HS-27A (cell line): ENCODE data around the gene SRBD1.
A peak's percentile ranks its signal among the peaks of the same experiment; 100 is the strongest.

Source experiments
- DNase-seq: peaks from one replicate; pipeline ENCODE4 v3.0.0-alpha.2; 2012; ENCODE audit warnings: low read depth, missing footprints

SRBD1 gene

GRCh38 chr2:45636008-45636407 lies 24.9 kb upstream of the SRBD1 start:
- DNase-seq, result no peak

DNA sequence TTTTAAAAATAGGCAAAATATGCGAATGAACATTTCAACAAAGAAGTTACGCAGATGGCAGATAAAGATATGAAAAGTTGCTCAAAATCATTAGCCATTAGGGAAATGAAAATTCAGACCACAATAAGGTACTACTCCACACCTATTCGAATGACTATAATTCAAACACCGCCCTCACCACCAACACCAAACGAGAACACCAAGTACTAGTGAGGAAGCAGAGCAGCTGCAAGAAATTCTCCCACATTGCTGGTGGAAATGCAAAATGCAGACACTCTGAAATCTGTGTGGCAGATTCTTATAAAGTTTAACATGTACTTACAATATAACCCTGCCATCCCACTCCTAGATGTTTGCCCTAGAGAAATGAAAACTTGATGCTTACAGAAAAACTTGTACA lies 23.2 kb upstream of the SRBD1 start:
- DNase-seq, result no peak

DNA sequence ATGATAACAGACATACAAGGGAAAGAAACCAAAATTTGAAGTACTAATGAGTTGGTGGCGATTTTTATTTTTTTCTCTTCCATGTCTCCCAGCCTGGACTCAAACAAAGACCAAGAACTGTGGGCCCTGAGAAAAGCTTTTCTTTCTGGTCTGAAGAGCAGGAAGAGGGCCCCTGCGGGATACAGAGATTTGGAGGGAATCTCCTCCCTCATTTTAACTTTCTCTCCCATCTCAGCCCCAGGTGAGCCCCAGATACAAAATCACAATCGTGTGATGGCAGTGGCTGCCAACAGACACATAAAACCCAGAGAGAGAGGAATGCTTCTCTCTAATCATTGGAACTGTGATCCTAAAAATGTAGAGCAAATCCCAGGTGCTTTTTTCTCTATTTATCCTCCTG lies 20.9 kb upstream of the SRBD1 start:
- DNase-seq, result no peak

DNA sequence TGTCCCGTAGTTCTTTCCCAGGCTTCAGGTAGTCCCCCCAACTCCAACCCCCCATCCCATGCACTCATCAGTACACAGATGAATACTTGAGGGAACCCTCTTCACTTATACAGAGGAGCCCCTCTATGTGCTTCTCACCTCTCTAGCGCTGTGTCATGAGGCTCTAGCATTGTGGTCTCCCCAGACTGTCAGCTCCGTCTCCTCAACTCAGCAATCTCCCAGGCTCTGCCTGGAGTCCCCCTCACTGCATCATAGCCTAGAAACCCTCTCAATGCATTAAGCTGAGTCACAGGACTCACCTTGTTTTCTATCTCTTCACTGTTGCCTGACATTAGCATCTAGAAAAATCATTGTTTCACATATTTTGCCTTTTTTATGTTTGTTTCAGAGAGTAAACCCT lies 20.3 kb upstream of the SRBD1 start:
- no peak for DNase-seq

DNA sequence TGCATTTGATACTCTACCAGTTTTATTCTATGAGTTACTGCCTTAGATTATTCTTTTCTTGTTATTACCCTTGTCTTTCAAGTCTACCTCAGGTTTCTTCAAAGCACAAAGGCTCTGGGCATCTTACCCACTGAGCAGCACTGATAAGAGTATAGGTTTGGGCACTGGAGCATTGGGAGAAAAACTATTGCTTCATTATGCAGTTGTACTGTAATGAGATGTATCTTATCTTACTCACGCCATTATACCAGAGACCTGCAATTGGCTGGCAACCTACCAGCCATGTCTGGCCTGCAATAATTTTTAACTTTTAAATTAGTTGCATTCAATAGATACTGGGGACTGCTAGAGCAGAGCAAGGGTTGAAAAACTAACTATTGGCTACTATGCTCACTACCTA lies 18.9 kb upstream of the SRBD1 start:
- DNase-seq, result no peak

DNA sequence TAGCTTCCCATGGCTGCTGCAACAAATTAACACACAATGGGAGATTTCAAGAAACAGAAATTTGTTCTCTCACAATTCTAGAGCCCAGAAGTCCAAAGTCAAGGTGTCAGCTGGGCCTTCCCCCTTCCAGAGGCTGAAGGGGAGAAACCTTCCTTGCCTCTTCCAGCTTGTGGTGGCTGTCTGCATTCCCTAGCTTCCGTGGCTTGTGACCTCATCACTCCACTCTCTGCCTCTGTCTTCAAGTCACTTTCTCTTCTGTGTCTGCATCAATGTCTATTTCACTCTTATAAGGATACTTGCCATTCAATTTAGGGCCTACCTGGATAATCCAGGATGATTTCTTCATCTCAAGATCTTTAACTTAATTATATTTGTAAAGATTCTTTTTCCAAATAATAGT lies 16.8 kb upstream of the SRBD1 start:
- DNase-seq, result no peak

DNA sequence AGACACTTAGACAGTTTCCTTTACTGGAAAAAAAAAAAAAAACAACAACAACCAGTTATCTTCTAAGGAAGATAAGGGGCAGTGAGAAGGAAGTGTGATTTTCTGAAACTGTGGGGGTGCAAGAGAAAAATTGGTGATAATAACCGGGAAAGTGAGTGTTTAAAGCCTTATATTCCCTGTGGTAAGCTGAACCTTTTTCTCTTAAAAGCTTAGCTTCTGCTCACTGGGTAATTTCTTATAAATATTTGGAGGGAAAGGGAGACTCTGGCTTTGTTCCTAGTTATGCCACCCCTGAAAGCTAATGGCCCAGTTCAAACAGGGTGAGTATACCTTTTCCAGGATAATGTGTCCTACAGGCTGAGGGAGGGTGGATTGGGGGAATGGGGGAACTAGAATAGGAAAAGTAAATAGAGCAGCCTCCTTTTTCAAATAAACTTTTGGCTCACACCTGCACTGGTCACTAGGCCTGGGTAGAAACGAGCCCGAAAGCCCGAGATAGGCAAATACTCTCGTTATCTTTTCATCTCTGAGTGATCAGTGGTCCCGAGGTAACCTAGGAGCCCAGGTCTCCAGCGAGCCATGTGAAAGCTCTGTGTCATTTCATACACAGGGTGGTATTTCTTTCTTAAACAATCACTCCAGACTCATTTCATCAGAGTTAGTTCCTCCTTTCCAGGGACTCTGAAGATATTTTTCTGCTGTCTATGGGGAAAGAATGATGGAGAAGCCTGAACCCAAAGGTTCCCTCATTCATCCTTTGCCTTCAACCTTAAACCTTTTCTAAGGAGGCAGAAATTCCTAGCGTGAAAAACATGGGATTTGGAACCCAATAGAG lies 15.5 kb upstream of the SRBD1 start:
- no peak for DNase-seq

- no peak for DNase-seq
Measured at GRCh38 chr2:45625824-45626223, 14.8 kb upstream of the SRBD1 start.

DNA sequence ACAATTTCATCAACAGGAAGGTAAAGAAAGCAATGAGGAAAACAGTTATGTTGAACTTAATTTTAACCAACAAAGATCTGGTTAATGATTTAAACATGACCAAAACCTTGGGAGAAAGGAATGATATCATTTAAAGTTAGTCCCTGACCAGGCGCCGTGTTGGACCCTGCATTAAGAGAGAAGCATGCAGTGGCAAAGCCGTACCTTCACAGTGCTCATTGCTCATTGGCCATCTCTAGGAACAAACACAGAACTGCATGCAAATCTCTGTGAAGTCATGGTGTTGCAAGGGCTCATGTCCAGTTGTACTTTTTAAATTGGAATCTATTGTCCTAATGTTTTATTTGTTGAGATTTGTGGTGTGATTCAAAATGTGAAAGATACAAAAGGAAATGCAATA lies 12.0 kb upstream of the SRBD1 start:
- DNase-seq, result no peak

GRCh38 chr2:45622336-45623075 lies 11.4 kb upstream of the SRBD1 start:
- no peak for DNase-seq

- no peak for DNase-seq
Measured at GRCh38 chr2:45617496-45617895, 6.4 kb upstream of the SRBD1 start.

DNA sequence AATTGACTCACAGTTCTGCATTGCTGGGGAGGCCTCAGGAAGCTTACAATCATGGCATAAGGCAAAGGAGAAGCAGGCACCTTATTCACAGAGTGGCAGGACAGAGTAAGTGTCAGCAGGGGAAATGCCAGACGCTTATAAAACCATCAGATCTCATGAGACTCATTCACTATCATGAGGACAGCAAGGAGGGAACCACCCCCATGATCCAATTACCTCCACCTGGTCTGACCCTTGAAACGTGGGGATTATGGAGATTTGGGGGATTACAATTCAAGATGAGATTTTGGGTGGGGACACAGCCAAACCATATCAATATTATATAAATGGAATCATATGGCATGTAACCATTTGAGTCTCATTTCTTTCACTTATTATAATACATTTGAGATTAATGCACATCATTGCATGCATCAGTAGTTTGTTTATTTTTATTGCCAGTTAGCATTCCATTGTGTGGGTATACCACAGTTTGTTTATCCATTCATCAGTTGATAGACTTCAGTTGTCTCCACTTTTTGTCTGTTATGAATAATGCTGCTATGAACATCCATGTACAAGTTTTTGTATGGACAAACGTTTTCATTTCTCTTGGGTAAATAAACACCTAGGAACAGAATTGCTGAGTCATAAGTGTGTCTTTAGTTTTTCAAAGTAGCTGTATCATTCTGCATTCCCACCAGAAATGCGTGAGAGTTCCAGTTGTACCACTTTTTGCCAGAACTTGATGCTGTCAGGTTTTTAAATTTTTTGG lies 5.8 kb upstream of the SRBD1 start:
- no peak for DNase-seq

DNA sequence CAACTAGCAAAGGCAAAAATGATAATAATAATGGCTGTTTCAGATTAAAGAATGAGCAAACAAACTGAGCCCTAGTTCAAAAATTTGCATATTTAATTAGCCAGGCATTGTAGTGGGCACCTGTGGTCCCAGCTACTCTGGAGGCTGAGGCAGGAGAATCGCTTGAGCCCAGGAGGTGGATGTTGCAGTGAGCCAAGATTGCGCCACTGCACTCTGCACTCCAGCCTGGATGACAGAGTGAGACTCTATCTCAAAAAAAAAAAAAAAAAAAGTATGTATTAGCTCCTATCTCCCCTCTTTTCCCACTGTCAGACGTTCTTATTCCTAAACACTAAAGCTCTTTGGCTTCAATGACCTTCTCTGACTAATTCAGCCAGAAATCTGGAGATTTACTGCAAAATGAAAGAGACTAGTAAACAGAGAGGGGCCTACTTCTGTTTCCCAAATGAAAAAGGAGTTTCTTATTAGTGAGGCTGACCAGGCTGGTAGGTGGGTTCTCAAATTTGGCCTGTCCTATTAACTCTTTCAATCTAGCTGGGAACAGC lies 3.9 kb upstream of the SRBD1 start:
- no peak for DNase-seq

GRCh38 chr2:45614330-45614729 lies 3.3 kb upstream of the SRBD1 start:
- DNase-seq, result no peak

DNA sequence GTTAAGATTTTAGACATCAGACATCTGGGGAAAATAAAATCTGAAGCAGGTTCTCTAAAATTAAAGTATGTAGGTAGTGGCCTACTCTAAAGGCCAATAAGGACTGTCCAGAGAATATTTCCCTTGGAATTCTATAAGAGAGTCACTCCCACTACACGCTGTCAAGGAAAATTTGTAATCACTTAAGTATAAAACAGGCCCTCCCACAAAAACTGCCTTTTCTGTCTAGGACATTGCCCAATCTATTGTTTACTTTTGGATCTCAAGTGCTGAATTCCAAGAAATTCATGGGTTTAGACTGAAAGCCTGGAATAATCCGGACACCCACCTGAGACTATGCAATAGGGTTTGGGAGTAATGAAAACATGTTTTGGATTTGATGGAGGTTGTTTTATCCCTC lies 1.7 kb upstream of the SRBD1 start:
- no peak for DNase-seq

DNA sequence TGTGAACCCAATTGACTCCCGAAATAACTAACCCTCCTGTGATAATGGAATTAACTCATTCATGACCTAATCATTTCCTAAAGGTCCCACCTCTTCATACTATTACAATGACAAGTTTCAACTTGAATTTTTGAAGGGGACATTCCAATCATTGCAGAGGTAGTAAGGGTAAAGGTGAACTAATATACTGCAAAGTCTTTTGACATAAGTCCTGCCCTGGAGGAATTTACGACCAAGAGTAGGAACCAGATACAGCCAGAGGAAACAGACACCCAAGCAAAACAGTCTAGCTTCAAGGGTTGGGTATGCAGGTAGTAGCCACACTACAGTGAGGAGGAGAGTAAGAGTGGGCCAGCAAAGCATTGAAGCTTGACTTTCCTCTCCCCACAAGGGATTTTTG lies 1.2 kb upstream of the SRBD1 start:
- peak; percentile 20 for DNase-seq

DNA sequence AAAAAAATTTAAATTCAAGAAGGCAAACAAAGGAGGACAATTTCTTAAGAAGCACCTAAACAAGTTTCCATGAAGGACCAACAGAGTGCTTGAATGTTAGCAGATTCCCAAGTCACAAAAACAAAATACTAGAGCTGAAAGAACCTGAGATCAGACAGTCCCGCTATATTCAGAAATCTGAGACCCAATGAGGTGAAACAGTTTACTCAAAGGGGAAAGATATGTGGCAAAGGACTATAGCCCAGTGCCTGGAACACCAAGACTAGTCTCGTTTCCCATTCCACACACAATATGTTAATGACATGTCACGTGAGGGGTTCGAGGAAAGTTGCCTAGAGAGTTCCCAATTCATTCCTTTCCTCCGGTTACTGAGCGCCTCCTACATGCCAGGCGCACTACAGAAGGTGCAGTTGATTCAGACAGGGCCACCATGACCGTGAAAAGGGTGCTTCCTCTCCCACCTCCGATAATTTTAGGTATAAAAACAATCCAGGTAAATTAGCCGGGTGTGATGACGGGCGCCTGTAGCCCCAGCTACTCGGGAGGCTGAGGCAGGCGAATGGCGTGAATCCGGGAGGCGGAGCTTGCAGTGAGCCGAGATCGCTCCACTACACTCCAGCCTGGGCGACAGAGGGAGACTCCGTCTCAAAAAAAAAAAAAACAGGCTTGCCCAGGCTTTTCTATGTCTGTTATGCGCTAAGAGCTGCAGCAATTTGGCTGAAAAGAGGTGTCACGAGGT lies 617 bp downstream of the SRBD1 start:
- peak; percentile 62 for DNase-seq

DNA sequence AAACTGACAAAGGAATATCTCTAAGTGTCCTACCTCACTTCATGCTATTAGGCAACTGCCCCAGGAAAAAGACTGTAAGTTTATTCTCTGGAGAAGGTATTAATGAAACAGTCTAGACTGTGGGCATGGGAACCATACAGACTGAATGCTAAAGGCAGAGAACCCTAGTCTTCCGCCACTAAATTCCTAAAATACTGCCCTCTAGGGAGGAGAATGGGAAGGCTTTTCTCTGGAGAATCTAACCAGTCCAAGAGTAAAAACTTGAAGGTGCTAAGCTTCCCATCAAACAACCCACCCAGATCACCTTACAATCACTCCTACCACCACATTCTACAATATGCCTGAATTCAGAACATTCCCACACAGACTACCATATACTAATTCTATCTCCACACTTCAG lies 3.4 kb downstream of the SRBD1 start:
- no peak for DNase-seq

GRCh38 chr2:45606796-45607195 lies 4.3 kb downstream of the SRBD1 start:
- DNase-seq, result no peak

DNA sequence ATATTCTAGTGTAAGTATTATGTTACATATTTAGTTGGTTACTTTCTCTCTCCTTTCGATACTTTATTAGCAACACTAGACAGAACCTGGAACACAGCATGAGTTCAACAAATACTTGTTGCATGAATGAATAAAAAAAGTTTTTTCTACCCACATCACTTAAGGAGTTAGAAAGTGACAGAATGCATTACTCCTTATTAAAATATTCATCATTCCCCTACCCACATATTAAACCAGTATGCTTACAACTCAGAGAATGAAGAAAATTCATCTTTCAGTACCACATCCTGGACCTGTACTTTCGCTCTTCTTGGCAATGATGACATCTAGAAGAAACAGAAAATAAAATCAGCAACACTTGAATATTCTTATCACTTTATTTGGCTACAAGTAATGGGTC lies 6.0 kb downstream of the SRBD1 start:
- no peak for DNase-seq

GRCh38 chr2:45602624-45603023 lies 8.4 kb downstream of the SRBD1 start:
- no peak for DNase-seq

DNA sequence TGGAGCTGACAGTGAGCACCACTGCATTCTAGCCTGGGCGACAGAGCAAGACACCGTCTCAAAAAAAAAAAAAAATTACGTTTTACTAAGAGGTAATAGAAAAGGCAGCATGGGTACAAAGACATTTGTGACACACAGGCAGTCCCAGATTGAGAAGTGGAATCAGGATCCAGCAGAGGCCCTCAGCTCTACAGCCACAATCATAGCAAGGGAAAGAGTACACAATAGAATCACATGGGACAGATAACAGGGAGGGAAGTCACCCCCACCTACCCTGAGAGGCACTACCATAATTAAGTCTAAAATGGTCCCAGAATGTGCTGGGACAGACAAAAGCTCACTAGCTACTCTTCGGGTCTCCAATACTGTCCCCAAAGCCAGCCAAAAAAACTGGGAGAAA lies 12.5 kb downstream of the SRBD1 start:
- DNase-seq, result no peak
